HG02588 (cell line): ENCODE results near the gene ESYT3.

Experiments
- ATAC-seq: cut with Tn5 transposase; IDR thresholded peaks from one replicate; pipeline ENCODE4 v1.9.1; 2021; ENCODE audit warnings: mild to moderate bottlenecking, moderate library complexity; ENCODE audit not compliant: unreplicated experiment

Gene ESYT3

DNA sequence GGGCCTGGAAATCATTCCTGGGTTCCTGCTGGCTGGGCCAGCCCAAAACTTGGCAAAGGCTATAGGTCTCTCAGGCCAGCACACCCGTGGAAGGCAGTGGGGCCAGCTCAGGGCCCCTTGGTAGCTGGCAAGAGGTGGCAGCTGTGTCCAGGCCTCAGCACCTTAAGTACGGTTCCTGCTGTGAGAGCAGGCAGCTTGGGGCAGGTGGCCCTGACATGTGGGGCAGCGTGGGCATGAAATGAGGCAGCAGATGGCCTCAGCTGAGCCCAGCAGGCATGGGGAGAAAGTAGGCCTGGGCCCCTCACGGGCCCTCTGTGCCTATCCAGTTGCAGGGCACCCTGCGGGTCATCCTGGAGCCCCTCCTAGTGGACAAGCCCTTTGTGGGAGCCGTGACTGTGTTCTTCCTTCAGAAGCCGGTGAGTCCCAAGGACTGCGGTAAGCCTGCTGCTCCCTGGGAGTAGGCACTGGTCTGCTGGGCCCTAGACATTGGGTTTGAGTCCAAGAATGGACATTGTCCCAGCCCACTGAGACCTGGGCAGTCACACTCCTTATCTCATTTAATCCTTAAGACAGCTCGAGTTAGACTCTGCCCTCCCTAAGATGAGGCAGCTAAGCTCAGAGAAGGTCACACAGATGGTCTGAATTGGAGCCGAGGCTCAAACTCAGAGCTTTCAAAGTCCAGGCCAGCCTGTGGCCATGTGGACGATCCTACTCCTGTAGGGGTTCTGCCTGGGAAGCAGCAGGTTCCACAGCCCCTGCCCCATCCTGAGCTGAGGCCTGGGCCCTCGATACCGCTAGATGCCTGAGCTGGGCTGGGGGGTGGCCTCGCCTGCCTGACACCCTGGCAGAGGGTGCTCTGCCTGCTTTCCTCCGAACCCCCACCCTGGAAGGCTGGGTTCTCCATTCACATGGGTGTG is 25.5 kb downstream of the ESYT3 start:
- ATAC-seq, result no peak

DNA sequence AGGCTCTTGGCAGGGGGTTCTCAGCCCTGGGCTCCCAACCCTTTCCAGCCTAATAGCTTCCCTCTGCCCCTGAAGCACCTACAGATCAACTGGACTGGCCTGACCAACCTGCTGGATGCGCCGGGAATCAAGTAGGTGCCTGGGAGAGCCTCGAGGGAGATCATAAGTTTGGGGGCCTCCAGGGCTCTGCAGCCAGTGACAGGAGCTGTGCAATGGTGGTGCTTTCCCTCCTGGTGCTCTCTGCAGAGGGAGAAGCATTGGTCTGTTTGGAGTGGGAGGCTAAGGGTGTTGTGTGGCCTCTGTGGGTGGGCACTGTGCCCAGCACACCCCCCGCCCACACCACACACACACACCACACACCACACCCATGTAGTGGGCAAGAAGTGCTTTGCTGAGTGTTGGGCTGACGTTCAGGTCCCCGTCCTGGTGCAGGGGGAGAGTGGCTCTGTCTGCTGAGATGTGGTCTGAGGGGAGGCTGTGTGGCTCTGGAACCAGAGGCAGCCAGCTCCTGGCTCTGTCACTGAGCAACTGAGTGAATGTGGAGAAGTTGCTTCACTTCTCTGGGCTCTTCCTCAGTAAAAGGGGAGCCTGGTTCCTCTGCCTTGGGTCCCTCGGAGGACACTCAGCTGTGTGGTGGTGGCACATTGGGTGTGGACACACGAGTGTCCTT is 26.3 kb downstream of the ESYT3 start:
- ATAC-seq, result no peak

DNA sequence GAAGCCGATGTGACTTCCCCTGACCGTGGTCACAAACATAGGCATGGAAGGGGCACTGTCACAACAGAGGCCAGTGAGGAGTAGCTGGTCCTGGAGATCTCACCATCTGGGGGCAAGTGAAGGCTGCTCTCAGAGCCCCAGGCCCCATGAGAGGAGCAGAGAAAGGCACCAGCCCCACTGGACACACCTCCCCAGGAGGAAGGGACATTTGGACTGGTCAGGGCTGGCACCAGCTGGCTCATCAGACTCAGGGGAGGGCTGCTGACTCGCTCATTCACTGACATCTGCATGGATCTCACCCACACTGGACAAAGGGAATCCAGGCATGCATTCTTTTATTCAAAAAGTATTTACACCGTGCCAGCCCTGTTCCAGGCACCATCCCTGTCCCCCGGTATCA is 26.8 kb downstream of the ESYT3 start:
- no peak for ATAC-seq

DNA sequence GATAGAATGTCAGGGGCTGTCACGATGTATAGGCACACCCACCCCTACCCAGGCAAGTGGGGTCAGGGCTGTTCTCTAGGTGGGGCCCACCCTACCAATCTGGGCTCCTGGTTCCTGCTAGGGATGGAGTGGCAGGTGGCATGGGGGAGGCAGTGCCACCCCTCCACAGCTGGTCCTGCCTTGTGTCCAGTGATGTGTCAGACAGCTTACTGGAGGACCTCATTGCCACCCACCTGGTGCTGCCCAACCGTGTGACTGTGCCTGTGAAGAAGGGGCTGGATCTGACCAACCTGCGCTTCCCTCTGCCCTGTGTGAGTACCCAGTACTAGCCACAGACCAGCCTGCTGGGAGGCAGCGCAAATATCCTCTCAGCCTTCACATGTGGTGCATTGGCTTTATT is 27.5 kb downstream of the ESYT3 start:
- no peak for ATAC-seq

DNA sequence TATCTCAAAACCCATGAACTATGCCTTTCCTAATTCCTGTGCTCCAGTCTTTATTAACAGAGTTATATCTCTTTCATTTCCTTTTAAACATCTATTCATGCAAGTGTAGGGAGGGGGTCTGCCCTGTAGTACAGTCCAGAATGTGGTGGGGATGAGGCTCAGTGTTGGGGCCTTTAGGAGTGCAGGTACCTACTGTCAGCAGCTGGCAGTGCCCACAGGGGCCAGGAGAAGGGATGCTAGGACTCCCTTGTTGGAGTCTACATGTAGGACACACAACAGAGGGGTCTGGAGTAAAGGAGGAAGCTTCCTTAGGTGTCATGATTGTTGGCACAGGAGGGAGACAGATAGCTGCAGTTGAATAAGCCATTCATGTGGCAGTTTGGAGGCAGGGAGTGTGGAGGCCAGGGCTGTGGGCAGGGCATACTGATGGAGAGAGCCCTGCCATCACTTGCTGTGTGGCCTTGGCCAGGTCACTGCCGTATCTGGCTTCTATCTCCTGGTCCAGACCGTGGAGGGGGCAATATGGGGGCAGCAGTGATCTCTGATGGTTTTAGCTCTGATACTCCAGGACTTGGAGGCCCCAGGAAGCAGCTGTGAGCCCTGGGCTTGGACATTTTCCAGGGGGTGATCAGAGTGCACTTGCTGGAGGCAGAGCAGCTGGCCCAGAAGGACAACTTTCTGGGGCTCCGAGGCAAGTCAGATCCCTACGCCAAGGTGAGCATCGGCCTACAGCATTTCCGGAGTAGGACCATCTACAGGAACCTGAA is 29.5 kb downstream of the ESYT3 start:
- no peak for ATAC-seq

DNA sequence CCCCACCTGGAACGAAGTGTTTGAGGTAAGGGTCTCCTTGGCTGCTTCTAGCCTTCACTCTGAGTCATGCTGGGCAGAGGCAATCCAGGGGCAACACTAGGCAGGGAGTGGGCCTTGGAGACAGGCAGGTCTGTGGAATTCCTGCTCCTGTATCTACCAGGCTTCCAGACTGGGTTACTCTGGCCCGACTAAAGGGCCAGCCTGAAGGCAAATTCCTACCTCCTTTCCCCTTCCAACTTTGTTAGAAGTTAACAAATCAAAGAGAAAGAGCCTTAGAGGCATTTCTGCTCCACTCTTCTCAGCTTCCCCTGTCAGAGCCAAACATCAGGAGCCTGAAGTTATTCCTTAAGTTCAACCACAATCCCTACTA is 30.1 kb downstream of the ESYT3 start:
- ATAC-seq, result no peak

DNA sequence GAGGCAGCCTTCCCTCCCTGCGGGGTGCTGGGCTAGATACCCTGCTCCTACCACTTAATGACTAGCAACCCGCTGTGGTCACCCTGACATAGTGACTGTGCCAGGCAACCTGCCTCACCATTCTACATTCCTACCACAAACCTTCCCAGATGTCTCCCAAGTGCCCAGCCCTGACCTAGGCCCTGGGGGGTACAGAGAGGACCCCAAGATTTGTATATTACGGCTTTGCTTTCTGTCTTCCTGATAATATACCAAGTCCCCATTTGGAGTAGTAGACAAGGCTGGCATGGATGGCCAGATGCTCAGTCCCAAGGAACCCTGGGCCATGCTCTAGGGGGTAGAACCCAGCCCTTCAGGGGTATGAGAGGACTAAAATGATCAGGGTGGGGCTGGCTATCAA is 31.0 kb downstream of the ESYT3 start:
- no peak for ATAC-seq

DNA sequence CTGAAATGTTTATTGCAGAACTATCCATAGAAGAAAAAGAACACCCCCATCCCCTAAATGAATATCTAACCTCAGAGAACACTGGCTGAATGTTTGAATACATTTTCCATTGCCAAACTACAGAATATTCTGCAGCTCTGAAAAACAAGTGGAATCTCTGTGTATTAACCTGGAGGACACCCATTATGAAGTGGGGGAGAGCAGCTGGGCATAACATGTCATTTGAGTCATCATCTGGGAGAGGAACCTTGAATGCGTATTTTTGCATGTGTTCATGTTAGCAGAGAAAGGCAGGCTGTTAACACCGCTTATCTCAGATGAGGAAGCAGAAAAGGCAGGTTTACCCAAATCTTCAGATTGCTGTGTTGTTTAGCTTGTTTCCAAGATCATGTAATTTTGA is 31.5 kb downstream of the ESYT3 start:
- ATAC-seq, result no peak

DNA sequence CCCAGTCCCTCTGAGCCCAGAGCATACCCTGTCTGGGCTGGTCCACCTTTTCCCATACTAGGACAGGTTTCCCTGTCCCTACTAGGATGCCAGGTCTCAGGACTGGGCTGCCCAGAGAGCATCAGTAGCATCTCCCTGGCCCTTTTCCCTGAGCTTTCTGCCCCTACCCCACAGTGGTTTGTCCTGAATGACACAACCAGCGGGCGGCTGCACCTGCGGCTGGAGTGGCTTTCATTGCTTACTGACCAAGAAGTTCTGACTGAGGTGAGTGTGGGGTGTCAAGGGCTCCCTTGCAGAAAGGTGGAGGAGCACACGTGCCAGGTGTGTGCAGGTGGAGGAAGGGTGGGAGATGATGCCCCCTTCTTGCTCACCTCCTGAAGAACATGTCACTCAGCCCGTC is 33.5 kb downstream of the ESYT3 start:
- ATAC-seq, result no peak

DNA sequence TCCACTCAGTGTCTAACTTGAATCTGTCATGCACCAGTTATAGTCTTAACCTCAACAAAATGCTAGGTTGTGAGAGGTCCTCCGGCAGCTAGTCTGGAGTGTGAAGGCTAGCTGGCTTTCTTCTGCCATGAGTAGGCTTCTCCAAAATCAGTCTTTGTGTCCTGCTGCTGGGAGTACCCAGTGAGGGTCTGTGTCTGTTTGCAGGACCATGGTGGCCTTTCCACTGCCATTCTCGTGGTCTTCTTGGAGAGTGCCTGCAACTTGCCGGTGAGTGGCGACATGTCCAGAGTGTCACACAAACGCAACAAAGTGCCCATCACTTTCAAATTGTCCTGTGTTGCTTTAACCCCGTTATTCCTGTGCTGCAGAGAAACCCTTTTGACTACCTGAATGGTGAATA is 34.0 kb downstream of the ESYT3 start:
- no peak for ATAC-seq

DNA sequence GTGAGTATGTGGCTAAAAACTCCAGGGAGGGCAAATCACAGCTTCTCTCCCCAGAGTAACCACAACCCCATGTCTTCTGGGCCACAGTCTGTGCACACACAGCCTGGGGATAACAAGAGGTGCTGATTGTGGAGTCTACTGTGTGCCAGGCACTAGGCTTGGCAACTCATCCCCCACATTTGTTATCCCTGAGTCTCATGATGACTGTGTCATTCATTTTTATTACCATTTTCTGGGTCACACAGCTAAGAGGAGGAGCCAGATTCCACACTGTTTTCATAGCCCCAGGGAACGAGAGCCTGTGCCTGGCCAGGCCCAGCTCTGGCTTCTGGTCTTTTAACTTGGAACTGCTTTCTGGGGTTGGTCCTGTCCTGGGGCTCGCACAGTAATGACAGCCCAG is 34.5 kb downstream of the ESYT3 start:
- ATAC-seq, result no peak

DNA sequence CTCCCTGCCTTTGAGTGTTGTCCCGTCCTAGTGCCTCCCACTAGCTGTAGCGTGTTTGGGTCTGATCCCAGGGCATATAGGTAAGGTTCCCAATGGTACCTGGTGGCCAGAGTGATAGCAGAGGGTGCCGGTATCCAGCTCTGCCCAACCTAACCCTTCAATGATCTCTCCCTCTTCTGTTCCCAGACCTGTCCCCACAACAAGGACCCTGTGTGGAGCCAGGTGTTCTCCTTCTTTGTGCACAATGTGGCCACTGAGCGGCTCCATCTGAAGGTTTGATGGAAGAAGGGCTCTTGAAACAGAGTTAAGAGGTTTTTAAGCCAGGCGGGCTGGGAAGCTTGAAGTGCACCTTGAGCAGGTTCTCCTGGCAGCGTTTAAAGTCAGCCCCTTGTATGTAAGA is 35.5 kb downstream of the ESYT3 start:
- no peak for ATAC-seq

DNA sequence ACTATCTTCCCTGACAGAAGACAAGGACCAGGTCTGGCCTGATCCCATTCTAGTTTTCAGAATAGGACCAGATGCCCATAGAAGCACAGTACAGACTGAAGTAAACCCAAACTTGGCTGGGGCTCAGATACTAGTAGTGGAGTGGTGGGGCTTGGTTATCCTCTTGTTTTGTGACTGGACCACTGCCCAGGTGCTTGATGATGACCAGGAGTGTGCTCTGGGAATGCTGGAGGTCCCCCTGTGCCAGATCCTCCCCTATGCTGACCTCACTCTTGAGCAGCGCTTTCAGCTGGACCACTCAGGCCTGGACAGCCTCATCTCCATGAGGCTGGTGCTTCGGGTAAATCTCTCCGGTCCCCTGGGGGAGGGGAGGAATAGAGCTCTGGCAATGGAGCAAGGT is 36.3 kb downstream of the ESYT3 start:
- ATAC-seq, result no peak

DNA sequence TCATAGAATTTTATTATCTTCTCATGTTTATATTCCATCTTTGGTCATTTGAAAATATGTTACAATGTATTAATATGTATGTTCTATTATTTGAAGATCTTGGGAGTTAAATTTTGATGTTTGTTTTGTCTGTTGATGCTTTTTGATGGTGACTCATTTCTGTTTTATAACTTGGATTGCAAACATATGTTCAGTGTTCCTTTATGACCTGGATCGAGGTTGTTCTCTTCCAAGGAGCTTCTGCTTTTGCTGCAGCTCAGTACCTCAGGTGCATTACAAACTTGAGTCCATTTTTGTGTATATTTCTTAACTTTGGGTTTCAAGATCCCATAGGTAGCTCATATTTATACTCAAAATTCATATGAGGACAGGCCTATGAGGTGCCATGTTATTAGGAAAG is 37.1 kb downstream of the ESYT3 start:
- no peak for ATAC-seq

DNA sequence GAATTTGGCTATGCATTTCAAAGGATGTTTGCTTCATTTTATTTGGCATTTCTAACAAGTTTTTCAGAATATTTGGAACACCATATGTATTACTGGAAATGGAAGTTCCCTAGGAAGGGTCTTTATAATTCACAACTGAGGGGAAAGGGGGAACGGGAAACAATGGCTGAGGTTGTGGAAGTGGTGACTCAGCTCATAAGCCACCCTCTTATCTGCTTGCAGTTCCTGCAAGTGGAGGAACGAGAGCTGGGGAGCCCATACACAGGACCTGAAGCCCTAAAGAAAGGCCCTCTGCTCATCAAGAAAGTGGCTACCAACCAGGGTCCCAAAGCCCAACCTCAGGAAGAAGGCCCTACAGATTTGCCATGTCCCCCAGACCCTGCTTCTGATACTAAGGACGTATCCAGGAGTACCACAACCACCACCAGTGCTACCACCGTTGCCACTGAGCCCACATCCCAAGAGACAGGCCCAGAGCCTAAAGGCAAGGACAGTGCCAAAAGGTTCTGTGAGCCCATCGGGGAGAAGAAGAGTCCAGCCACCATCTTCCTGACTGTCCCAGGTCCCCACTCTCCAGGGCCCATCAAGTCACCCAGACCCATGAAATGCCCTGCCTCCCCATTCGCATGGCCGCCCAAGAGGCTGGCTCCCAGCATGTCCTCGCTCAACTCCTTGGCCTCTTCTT is 37.9 kb downstream of the ESYT3 start:
- ATAC-seq, result no peak

DNA sequence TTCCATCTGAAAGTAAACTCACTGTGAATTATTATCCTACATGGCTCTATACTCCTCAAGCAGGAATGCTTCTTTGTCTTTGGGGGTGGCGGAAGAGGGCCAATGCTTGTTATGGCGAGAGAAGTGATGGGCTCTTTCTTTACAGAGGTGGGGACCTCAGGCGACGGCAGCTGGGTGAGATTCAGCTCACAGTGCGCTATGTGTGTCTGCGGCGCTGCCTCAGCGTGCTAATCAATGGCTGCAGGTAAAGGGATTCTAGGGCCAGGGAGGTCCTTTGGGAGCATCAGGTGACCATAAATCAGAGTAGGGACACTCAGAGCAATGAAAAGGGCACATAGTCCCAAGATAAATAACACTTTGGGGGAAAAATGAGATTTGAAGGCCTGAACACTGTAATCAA is 39.0 kb downstream of the ESYT3 start:
- no peak for ATAC-seq

DNA sequence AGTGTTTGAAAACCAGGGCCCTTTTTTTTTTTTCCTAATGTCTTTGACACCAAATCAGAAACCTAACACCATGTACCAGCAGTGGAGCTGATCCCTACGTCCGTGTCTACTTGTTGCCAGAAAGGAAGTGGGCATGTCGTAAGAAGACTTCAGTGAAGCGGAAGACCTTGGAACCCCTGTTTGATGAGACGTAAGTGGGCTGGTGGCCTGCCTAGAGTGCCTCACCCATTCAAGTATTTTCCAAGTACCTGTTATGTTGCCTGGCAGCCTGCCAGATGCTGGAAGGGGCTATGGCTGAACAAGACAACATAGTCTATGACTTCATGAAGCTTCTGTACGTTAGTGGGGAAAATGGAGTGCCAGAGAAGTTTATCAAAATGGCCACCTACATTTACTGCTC is 39.7 kb downstream of the ESYT3 start:
- no peak for ATAC-seq

DNA sequence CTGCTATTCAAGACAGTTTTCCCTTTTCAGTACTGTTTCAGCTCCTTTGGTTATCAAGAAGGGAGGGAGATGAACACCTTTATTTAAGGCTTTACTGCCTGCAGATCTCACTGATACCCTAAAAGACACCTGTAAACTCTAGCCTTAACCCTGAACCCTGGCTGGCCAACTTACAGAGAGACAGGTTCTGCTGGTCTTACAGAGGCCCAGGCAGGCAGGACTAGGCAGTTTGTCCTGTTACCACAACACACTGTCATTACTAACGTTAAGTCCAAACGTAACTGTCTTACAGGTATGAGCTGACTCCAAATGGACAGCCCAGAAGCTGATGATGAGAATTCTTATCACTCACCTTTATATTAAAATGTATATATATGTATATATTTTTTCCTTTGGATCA is 42.1 kb downstream of the ESYT3 start:
- no peak for ATAC-seq

DNA sequence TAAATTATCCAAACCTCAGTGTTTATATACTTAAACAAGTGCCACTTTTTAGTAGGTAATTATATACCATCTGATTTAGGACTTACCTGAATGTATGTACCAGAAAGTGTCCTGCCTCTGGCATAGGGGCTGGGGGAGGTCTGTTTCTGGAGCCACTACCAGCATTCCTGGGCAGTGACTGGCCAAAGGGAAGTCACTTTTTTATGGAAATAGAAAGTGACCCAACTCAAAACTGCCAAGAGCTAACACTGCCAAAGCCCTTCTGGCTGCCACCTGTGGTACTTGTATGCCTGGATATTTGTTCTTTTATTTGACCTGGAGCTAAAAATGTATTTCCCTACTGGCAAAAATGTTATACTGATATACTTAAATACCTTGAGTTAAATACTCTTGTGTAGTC is 42.7 kb downstream of the ESYT3 start:
- no peak for ATAC-seq

DNA sequence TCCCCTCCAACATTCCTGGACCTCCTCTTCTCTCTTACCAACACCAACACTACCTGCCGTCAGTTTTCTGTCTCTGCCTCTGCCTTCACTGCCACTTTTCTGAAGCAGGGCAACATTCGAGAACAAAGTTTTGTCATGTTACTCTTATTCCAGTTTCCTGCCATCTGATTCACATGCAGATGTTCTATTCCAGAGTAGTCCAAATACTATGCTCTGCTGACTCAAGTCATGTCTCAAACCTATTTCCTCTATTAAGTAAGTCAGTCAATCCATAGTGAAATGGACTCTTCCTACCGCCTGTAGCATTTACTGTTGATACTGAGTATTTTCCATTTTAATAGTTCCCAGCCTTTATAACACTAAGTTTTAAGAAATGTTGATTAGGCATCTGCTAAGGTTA is 43.4 kb downstream of the ESYT3 start:
- no peak for ATAC-seq

DNA sequence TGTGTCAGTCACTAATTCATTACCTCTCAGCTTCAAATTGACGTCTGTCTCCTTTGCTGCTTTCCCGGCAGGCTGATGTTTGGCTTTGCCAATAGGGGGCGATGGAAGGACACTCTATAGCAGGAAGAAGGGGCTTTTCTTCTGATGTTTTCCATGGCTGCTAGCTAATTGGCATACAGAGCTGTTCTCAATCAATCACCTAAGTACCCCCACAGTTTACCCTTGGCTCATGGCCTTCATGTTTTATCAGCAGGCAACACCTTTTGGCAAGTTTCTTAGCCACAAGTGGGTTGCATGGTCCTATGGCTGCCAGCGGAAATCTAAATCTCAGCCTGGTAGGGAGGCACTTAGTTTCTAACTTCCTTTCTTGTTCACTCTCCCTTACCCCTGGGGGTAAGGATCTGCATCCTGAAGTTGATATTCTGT is 45.0 kb downstream of the ESYT3 start:
- ATAC-seq, result no peak
